ENCODE data around the gene ACTR1B. TPM values are rescaled to one million over a fixed set of nuclear protein-coding genes. Genes with fewer than 3 reads are reported as not detected.

ACTR1B gene
- polyA plus RNA-seq, 1 experiment, result 64.6 TPM

GRCh38 chr2:97670471-97670870 lies 6.6 kb upstream of the ACTR1B start:
- Histone ChIP-seq H3K27me3 (ENCODE audit: control insufficient read depth, insufficient read depth, low read length) (no peaks in the 10 kb centered on the region), H3K36me3 (ENCODE audit: control insufficient read depth, insufficient read depth, low read length) (no peaks in the 10 kb centered on the region), H3K4me3 (ENCODE audit: low read depth, low read length) (no peak overlapping the region)
- no peak for TF ChIP-seq CTCF (IDR thresholded peaks at IDR 0.05; ENCODE audit: insufficient read depth, low read depth, low read length)
- no peak for DNase-seq (ENCODE audit: low read depth)
- ChIA-PET POLR2A (no interaction called here), CTCF (interaction anchor here (0.6 to 1.8 kb wide), 5 partner anchors 24 to 807 kb away, joined by 3 to 7 read pairs (median 3); no protein-coding TSS in a partner anchor)

- CTCF ChIA-PET, result interaction anchor here (0.6 to 1.8 kb wide), 3 partner anchors 28 to 78 kb away, joined by 3 to 7 read pairs (median 6); partner anchors contain the start of gene ZAP70
- Histone ChIP-seq H3K4me3 (ENCODE audit: low read depth, low read length) (no peak within 1 kb of the TSS), H3K27me3 (ENCODE audit: control insufficient read depth, insufficient read depth, low read length) (no peaks in the 10 kb centered on the region), H3K36me3 (ENCODE audit: control insufficient read depth, insufficient read depth, low read length) (no peaks in the 10 kb centered on the region)
- POLR2A ChIA-PET, result no interaction called here
- no peak for DNase-seq (ENCODE audit: low read depth)
- no peak for TF ChIP-seq CTCF (IDR thresholded peaks at IDR 0.05; ENCODE audit: insufficient read depth, low read depth, low read length)
Measured at GRCh38 chr2:97669448-97669847, 5.6 kb upstream of the ACTR1B start, which contains the start of gene C2orf92. Gene C2orf92, plus strand, starts transcription at chr2:97669713. Its CDS starts 76 bp downstream, at chr2:97669789.

GRCh38 chr2:97664636-97664970 lies 759 bp upstream of the ACTR1B start:
- TF ChIP-seq CTCF (IDR thresholded peaks at IDR 0.05; ENCODE audit: insufficient read depth, low read depth, low read length), result no peak
- DNase-seq (ENCODE audit: low read depth), result no peak
- POLR2A ChIA-PET, result interaction anchor here (1.2 kb wide), 1 partner anchor 19 kb away, joined by 8 read pairs; the partner anchor contains the start of gene COX5B
- CTCF ChIA-PET, result interaction anchor here (1.4 to 4.7 kb wide), 4 partner anchors 9 to 74 kb away, joined by 6 to 37 read pairs (median 8); no protein-coding TSS in a partner anchor
- Histone ChIP-seq H3K36me3 (ENCODE audit: control insufficient read depth, insufficient read depth, low read length) (peaks cover 1% of the 10 kb centered on the region; the same call in 1 of the 2 replicates), H3K27me3 (ENCODE audit: control insufficient read depth, insufficient read depth, low read length) (no peaks in the 10 kb centered on the region), H3K4me3 (ENCODE audit: low read depth, low read length) (peak overlapping the region; percentile 62)

DNA sequence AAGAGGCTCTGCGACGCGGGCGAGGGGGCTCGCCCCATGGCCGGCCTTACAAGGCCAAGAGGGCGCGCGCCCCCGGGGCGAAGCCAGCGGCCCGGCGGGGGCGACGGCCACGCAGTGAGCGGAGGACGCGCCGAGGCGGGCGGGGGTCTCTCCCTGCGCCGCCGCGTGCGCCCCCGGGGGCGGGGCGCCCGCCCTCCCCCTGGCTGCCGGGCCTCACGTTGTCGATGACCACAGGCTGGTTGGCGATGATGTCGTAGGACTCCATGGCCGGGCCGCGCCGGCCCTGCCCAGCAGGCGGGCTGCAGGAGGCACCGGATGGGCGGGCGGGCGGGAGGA lies 250 bp downstream of the ACTR1B start:
- no peaks in the 10 kb centered on the region for H3K27me3 ChIP-seq (ENCODE audit: control insufficient read depth, insufficient read depth, low read length)
- TF ChIP-seq CTCF (IDR thresholded peaks at IDR 0.05; ENCODE audit: insufficient read depth, low read depth, low read length), result no peak
- peak overlapping the region; percentile 62 for H3K4me3 ChIP-seq (ENCODE audit: low read depth, low read length)
- no peak for DNase-seq (ENCODE audit: low read depth)
- CTCF ChIA-PET, result interaction anchor here (0.9 to 4.7 kb wide), 5 partner anchors 10 to 73 kb away, joined by 3 to 37 read pairs (median 7); no protein-coding TSS in a partner anchor
- peaks cover 9% of the 10 kb centered on the region for H3K36me3 ChIP-seq (ENCODE audit: control insufficient read depth, insufficient read depth, low read length)
- POLR2A ChIA-PET, result interaction anchor here (1.2 kb wide), 1 partner anchor 18 kb away, joined by 8 read pairs; the partner anchor contains the start of gene COX5B

- peak overlapping the region; percentile 62 for H3K4me3 ChIP-seq (ENCODE audit: low read depth, low read length)
- POLR2A ChIA-PET, result interaction anchor here (0.6 kb wide), 1 partner anchor 1101 kb away, joined by 4 read pairs; no protein-coding TSS in a partner anchor
- peak; percentile 63 for DNase-seq (ENCODE audit: low read depth)
- CTCF ChIA-PET, result interaction anchor here (0.7 to 4.7 kb wide), 7 partner anchors 9 to 111 kb away, joined by 3 to 37 read pairs (median 6); no protein-coding TSS in a partner anchor
- H3K27me3 ChIP-seq (ENCODE audit: control insufficient read depth, insufficient read depth, low read length), result no peaks in the 10 kb centered on the region
- H3K36me3 ChIP-seq (ENCODE audit: control insufficient read depth, insufficient read depth, low read length), result peaks cover 14% of the 10 kb centered on the region
- no peak for TF ChIP-seq CTCF (IDR thresholded peaks at IDR 0.05; ENCODE audit: insufficient read depth, low read depth, low read length)
Measured at GRCh38 chr2:97662895-97663625, 784 bp downstream of the ACTR1B start.

All from BJ (cell line).